ENCODE measurements around the gene BSCL2.

GRCh38 chr11:62646825-62647608 is 60.2 kb downstream of the BSCL2 start:
- TF ChIP-seq CTCF (IDR thresholded peaks at IDR 0.05) (no peak), EZH2 (IDR thresholded peaks at IDR 0.05; ENCODE audit: borderline replicate concordance, insufficient read depth, low read depth, low read length, poor library complexity, severe bottlenecking) (no peak)
